HG03159 (cell line): ENCODE results near the gene PTCH1.

ENCODE experiments used
- ATAC-seq: cut with Tn5 transposase; IDR thresholded peaks from one replicate; pipeline ENCODE4 v1.9.1; 2021; ENCODE audit warnings: mild to moderate bottlenecking, moderate library complexity; ENCODE audit not compliant: unreplicated experiment

PTCH1 gene

DNA sequence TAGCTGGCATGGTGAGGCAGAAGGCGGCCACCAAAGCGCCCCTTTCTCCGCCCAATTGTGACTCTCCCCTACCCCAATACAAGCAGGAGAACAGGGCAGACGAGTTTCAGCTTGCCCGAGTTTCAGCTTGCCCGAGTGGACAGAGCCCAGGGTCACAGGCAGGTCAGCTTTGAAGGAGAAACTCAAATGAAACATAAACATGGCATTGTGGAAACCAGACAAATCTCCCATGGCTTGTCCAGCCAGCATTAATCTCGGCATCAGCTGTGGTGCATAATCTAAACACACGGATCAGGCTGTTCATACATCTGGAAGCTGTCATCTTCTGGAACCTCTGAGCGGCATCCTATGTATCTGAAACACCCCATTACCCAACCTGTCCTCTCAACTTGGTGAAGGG lies 16.9 kb downstream of the PTCH1 start:
- ATAC-seq: no peak

DNA sequence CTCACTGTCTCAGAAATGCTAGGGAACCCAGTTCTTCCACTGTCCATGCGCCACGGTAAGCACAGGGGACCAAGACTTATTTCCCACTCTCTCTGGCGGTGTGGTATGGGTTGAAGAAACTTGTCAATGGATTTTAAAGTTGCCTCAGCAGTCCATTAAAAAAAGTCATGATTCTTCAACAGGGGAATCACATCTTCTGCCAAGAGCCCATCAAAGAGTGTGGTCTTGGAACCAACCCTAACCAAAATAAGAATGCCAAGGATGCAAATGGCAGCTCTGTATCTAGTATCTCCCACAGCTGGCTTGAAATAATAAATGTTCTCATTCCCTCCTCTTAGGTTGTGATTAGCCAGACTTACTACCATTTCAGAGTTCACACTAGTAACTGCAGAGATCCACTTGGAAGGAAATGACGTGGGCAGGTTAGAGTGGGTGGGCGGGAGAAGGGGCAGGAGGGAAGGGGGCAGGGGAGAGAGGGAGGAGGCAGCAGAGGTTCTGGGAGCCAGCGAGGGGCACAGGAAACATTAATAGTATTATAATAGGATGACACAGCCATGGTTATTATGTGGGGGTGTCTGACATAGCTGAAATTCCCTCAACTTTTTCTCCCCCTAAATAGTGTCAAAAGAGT lies 17.6 kb downstream of the PTCH1 start:
- ATAC-seq: no peak

DNA sequence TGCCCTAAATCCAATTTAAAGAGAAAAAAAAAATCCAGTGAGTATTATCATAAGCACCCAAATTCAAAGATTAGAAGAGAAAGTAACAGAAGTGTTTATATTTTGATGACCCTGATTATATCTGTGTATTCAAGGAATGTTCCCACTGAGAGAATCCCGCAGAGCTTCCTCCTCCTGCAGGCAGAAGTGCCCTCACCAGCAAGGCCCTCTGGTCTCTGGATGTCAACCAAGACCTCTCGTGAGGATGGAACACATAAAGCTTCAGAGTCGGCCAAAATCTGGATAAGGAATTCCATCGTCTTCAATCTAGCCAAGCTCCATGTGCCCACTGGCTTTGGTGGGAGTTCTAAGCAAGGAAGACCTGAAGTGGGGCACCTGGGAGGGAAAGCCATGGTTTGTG lies 18.1 kb downstream of the PTCH1 start:
- ATAC-seq: no peak

DNA sequence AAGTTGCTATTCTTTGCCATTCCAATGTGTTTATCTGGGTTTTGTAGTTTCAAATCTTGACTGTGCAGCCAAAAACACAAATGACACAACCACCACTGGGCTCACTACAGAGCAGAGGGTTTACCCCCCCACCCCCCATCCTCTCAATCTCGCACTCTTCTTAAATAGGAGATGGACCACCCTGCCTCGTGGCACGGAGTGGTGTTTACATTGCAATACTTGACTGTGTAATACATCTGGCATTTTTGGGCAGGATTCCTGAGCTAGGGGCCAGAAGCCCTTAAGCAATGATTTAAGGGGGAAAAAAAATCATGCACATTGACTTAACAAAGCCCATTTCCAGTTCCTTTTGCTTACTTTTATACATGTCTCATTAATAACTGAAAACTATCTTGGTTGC lies 19.0 kb downstream of the PTCH1 start:
- ATAC-seq: no peak

DNA sequence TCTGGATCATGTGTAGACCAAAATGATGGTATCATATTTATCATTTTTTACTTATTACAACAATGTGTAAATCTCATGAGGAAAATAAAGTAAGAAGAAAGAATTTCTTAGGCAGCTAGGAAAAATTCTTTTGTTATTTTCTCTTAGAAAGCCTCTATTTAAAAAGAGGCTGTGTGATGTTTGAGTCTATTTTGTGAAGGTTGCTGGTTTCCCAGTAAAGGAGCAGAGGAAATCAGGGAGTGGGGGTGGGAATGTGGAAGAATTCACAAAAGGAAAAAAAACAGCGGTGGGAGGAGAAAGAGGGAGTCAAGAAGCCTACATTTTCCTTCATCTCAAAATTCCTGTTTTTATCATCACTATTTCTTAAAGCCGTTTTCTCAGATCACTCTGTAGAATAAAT lies 20.1 kb downstream of the PTCH1 start:
- ATAC-seq: no peak

DNA sequence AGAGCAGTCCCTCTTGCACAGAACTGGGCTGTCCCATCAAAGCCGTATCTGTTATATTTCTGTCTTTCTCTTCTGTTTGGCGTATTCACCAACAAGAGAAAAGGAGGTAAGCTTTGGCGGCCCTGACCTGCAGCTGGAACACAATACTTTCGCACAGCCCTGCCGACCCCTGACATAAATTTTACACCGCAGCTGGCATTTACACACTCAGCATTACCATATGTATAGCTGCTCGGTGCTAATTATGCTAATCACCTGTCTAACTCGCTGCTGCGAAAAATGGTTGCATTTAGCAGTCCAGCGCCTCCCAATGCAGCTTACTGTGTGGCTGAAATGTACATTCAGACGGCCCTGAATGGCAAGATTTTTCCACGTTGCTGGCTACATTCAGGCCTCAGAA lies 20.8 kb downstream of the PTCH1 start:
- ATAC-seq: no peak

- no peak for ATAC-seq
Observed at GRCh38 chr9:95495529-95495928, 21.2 kb downstream of the PTCH1 start.

DNA sequence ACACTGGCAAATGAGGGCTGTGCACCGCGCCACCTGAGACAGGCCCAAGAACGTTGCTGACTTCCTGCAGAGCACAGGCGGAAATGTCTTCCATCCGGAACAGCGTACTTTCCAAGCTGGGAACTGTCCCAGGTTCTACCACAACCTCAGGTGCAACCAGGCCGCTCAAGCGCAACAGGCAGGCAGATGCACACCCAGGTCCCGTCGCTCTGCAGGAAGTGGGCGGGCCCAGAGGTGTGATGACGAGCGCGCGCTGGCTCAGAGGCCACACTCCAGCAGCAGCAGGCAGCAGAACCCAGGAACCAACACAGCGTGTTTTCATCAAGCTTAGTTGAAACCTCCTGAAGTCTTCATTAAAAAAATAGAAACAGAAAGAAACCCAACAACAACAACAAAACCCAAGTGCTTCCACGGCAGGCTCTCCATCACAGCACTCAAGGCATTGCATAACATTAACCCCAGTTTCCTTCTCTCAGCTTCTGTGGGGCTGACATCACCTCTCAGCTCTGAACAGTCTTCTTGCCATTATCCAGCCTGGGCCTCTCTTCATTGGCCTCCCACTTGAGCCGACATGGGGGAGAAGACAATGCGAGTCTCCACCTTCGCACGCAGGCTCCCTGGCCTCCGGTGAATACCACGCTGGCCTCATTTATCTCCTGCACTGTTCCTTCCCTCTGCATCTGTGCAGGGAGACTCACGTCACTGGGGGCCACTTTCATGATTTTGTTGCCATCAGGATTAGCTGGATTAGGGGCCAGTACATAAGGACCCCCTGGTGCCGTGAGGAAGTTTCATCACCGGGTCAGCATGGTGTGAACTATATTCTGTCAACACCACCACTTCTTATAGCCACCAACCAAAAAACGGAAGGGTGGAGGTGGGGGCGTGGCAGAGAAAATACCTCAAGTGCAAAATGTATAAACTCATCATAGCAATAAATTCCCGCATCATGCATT lies 22.1 kb downstream of the PTCH1 start:
- peak; percentile 94 for ATAC-seq

DNA sequence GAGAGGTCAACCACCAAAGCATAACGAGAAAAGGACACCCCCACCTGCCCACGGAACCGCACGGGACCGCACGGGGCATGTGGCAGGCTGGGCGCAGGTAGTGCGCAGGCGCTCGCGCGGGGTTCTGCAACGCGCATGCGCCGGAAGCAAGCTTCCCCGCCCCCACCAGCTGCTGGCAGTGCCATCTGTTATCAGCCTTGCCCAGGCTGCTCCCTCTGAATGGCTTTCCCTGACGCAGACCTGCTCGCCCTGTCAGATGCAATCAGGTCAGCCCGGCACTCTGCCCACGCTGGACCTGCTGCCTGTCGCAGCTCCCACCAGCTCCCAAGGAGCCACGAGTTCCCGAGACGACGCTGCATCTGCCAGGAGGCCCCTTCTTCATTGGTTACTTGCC lies 22.8 kb downstream of the PTCH1 start:
- ATAC-seq: no peak

- no peak for ATAC-seq
Observed at GRCh38 chr9:95493402-95493801, 23.4 kb downstream of the PTCH1 start.

- no peak for ATAC-seq
Observed at GRCh38 chr9:95491543-95492320, 25.0 kb downstream of the PTCH1 start.

- no peak for ATAC-seq
Observed at GRCh38 chr9:95488954-95489353, 27.8 kb downstream of the PTCH1 start.

DNA sequence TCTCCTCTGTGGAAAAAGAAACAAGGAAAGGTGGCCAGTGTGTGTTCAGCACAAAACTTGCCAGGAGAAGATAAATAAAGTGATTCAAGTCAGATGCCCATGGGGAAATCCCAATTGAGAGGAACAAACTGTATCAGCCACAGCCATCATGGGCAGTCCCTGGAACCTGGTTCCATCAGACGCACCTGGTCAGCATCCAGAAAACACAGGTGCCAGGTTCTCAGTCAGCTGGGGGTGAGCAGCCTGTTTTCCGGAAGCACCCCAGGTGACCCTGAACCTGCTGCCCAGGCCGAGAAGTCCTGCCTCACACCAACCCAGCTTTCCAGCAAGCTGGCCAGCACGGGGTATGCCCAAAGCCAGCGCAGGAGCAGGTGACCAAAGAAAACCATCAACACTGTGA lies 30.5 kb downstream of the PTCH1 start:
- no peak for ATAC-seq

- no peak for ATAC-seq
Observed at GRCh38 chr9:95484225-95484624, 32.5 kb downstream of the PTCH1 start.

- no peak for ATAC-seq
Observed at GRCh38 chr9:95483431-95483830, 33.3 kb downstream of the PTCH1 start.

DNA sequence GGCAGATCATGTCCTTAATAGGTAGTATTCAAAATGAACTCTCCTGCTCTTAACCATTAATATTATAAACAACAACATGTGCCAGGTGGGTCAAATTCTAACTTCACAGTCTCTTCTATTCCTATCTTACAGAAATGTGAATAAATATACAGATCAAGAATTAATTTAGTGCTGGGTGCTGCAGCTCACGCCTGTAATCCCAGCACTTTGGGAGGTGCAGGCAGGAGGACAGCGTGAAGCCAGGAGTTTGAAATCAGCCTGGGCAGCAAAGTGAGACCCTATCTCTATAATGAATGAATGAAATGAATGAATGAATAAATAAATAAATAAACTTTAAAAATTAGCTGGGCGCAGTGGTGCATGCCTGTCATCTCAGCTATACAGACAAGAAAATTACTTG lies 34.1 kb downstream of the PTCH1 start:
- ATAC-seq: no peak

DNA sequence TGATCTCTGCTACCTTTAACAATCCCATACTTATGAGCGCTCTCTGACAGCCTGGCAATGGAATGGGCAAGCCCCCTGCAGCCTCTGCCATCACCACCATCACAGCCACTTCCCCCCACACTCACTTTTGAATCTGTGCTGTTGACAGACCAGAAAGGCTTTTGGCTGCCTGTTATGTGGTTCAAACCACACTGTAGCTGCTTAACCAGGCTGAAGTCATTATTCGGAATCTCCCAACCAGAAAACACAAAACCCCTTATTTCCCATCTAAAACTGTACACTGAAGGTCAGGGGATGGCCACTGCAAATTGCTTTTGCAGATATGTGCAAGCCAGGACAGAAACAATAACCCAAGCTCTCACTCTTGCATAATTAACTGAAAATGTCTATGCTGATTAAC lies 35.8 kb downstream of the PTCH1 start:
- no peak for ATAC-seq

GRCh38 chr9:95480346-95480745 lies 36.4 kb downstream of the PTCH1 start:
- ATAC-seq: no peak

DNA sequence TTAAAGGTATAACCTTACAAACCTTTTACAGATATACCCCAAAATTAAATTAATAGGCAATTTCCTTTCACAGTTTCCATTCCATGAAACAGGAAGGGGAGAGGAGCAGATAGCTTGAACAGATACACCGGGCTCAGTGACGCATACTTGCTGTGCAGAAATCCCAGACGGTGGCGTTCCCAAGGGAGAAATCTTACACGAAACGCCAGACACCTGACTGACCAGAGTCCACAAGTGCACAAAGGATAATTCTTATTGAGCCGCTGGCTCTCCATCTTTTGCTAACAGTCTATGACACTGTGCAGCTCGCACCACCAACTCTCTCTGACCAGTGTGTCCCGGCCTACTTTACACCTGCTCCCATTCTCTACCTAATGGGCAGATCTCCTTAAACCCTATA lies 37.4 kb downstream of the PTCH1 start:
- no peak for ATAC-seq

DNA sequence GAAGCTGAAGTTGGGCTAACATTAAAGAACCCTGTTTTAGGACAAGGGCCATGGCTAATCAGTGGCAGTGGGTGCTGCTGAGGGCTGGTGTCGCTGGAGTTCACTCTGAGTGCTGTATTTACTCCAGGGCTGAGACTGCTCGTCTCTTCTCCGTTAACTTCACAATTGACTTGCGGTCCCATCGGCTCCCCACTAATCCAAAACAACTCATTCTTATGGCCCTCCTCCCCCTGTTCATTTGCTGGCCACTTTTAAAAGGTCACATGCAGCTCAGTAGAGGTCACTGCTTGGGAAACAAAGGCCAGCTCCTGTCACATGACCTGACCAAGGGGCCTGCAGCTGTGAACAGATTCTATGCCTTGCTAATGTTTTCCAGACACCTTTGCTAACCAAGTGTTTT lies 38.4 kb downstream of the PTCH1 start:
- ATAC-seq: no peak

DNA sequence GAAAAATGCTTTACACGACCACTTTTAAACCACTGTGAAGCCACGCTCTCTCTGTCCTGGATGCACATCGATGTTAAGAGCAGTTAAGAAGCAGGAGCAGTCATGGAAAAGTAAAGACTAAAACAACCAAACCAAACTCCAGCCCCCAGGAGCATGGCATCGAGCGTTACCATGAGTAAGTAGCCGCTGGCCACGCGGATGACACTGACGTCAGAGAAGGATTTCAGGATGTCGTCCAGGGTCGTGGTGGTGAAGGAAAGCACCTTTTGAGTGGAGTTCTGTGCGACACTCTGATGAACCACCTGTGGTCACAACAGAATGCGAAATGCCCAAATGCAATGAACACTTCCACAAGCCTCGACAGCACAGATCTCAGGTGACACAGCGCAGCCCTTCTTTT lies 38.9 kb downstream of the PTCH1 start:
- no peak for ATAC-seq

GRCh38 chr9:95477441-95477840 lies 39.3 kb downstream of the PTCH1 start:
- no peak for ATAC-seq
